ENCODE results near the gene DSP.

Gene DSP

GRCh38 chr6:7585287-7585930 lies 43.9 kb downstream of the DSP start:
- Histone ChIP-seq H3K9ac (ENCODE audit: low read length) (no peak overlapping the region), H3K27me3 (ENCODE audit: control insufficient read depth, insufficient read depth, low read length) (no peaks in the 10 kb centered on the region), H3K4me3 (ENCODE audit: low read length) (no peak overlapping the region), H3K36me3 (ENCODE audit: control insufficient read depth, low read depth, low read length) (peaks cover 27% of the 10 kb centered on the region), H3K4me1 (ENCODE audit: control insufficient read depth, low read depth, low read length) (no peaks in the 10 kb centered on the region), H3K9me3 (ENCODE audit: control insufficient read depth, low read depth, low read length) (no peaks in the 10 kb centered on the region), H3K27ac (ENCODE audit: low read length) (no peak overlapping the region)

GRCh38 chr6:7587631-7588100 lies 46.2 kb downstream of the DSP start:
- peaks cover 15% of the 10 kb centered on the region for H3K36me3 ChIP-seq (ENCODE audit: control insufficient read depth, low read depth, low read length)
- H3K4me3 ChIP-seq (ENCODE audit: low read length): no peak overlapping the region
- peaks cover 4% of the 10 kb centered on the region for H3K4me1 ChIP-seq (ENCODE audit: control insufficient read depth, low read depth, low read length)
- no peaks in the 10 kb centered on the region for H3K27me3 ChIP-seq (ENCODE audit: control insufficient read depth, insufficient read depth, low read length)
- no peak overlapping the region for H3K9ac ChIP-seq (ENCODE audit: low read length)
- no peak overlapping the region for H3K27ac ChIP-seq (ENCODE audit: low read length)
- no peaks in the 10 kb centered on the region for H3K9me3 ChIP-seq (ENCODE audit: control insufficient read depth, low read depth, low read length)

GRCh38 chr6:7588506-7588905 lies 47.0 kb downstream of the DSP start:
- H3K9ac ChIP-seq (ENCODE audit: low read length): no peak overlapping the region
- no peaks in the 10 kb centered on the region for H3K9me3 ChIP-seq (ENCODE audit: control insufficient read depth, low read depth, low read length)
- H3K27me3 ChIP-seq (ENCODE audit: control insufficient read depth, insufficient read depth, low read length): no peaks in the 10 kb centered on the region
- H3K27ac ChIP-seq (ENCODE audit: low read length): no peak overlapping the region
- H3K36me3 ChIP-seq (ENCODE audit: control insufficient read depth, low read depth, low read length): peaks cover 7% of the 10 kb centered on the region
- peaks cover 4% of the 10 kb centered on the region for H3K4me1 ChIP-seq (ENCODE audit: control insufficient read depth, low read depth, low read length)
- H3K4me3 ChIP-seq (ENCODE audit: low read length): no peak overlapping the region

- no peaks in the 10 kb centered on the region for H3K9me3 ChIP-seq (ENCODE audit: control insufficient read depth, low read depth, low read length)
- no peaks in the 10 kb centered on the region for H3K27me3 ChIP-seq (ENCODE audit: control insufficient read depth, insufficient read depth, low read length)
- peaks cover 4% of the 10 kb centered on the region for H3K36me3 ChIP-seq (ENCODE audit: control insufficient read depth, low read depth, low read length)
- H3K9ac ChIP-seq (ENCODE audit: low read length): no peak overlapping the region
- H3K4me3 ChIP-seq (ENCODE audit: low read length): peak overlapping the region; percentile 87
- H3K4me1 ChIP-seq (ENCODE audit: control insufficient read depth, low read depth, low read length): peaks cover 4% of the 10 kb centered on the region
- no peak overlapping the region for H3K27ac ChIP-seq (ENCODE audit: low read length)
Observed at GRCh38 chr6:7589221-7589620, 47.8 kb downstream of the DSP start.

GRCh38 chr6:7589949-7590917 lies 48.8 kb downstream of the DSP start, which contains the start of gene SNRNP48:
Gene SNRNP48 (plus strand): TSS chr6:7590198. CDS start chr6:7590258, 60 bp downstream.
- no peaks in the 10 kb centered on the region for H3K9me3 ChIP-seq (ENCODE audit: control insufficient read depth, low read depth, low read length)
- peak within 1 kb of the TSS; percentile 73 for H3K27ac ChIP-seq (ENCODE audit: low read length)
- peaks cover 12% of the 10 kb centered on the region for H3K36me3 ChIP-seq (ENCODE audit: control insufficient read depth, low read depth, low read length)
- H3K4me1 ChIP-seq (ENCODE audit: control insufficient read depth, low read depth, low read length): peaks cover 4% of the 10 kb centered on the region
- H3K9ac ChIP-seq (ENCODE audit: low read length): peak within 1 kb of the TSS; percentile 70
- H3K27me3 ChIP-seq (ENCODE audit: control insufficient read depth, insufficient read depth, low read length): no peaks in the 10 kb centered on the region
- H3K4me3 ChIP-seq (ENCODE audit: low read length): peak within 1 kb of the TSS; percentile 87

- H3K36me3 ChIP-seq (ENCODE audit: control insufficient read depth, low read depth, low read length): peaks cover 19% of the 10 kb centered on the region
- peaks cover 4% of the 10 kb centered on the region for H3K4me1 ChIP-seq (ENCODE audit: control insufficient read depth, low read depth, low read length)
- peak overlapping the region; percentile 87 for H3K4me3 ChIP-seq (ENCODE audit: low read length)
- H3K9me3 ChIP-seq (ENCODE audit: control insufficient read depth, low read depth, low read length): no peaks in the 10 kb centered on the region
- peak overlapping the region; percentile 70 for H3K9ac ChIP-seq (ENCODE audit: low read length)
- H3K27ac ChIP-seq (ENCODE audit: low read length): no peak overlapping the region
- H3K27me3 ChIP-seq (ENCODE audit: control insufficient read depth, insufficient read depth, low read length): no peaks in the 10 kb centered on the region
Observed at GRCh38 chr6:7590918-7591302, 49.4 kb downstream of the DSP start.

GRCh38 chr6:7591770-7592169 lies 50.3 kb downstream of the DSP start:
- H3K4me3 ChIP-seq (ENCODE audit: low read length): peak overlapping the region; percentile 87
- H3K9ac ChIP-seq (ENCODE audit: low read length): no peak overlapping the region
- no peaks in the 10 kb centered on the region for H3K27me3 ChIP-seq (ENCODE audit: control insufficient read depth, insufficient read depth, low read length)
- H3K9me3 ChIP-seq (ENCODE audit: control insufficient read depth, low read depth, low read length): no peaks in the 10 kb centered on the region
- no peak overlapping the region for H3K27ac ChIP-seq (ENCODE audit: low read length)
- peaks cover 4% of the 10 kb centered on the region for H3K4me1 ChIP-seq (ENCODE audit: control insufficient read depth, low read depth, low read length)
- peaks cover 28% of the 10 kb centered on the region for H3K36me3 ChIP-seq (ENCODE audit: control insufficient read depth, low read depth, low read length)

GRCh38 chr6:7593229-7593628 lies 51.8 kb downstream of the DSP start:
- H3K4me1 ChIP-seq (ENCODE audit: control insufficient read depth, low read depth, low read length): peaks cover 4% of the 10 kb centered on the region
- H3K36me3 ChIP-seq (ENCODE audit: control insufficient read depth, low read depth, low read length): peaks cover 36% of the 10 kb centered on the region
- no peak overlapping the region for H3K4me3 ChIP-seq (ENCODE audit: low read length)
- H3K9me3 ChIP-seq (ENCODE audit: control insufficient read depth, low read depth, low read length): no peaks in the 10 kb centered on the region
- H3K9ac ChIP-seq (ENCODE audit: low read length): no peak overlapping the region
- no peak overlapping the region for H3K27ac ChIP-seq (ENCODE audit: low read length)
- H3K27me3 ChIP-seq (ENCODE audit: control insufficient read depth, insufficient read depth, low read length): no peaks in the 10 kb centered on the region

- Histone ChIP-seq H3K27me3 (ENCODE audit: control insufficient read depth, insufficient read depth, low read length) (no peaks in the 10 kb centered on the region), H3K9ac (ENCODE audit: low read length) (no peak overlapping the region), H3K9me3 (ENCODE audit: control insufficient read depth, low read depth, low read length) (no peaks in the 10 kb centered on the region), H3K4me1 (ENCODE audit: control insufficient read depth, low read depth, low read length) (peaks cover 4% of the 10 kb centered on the region), H3K36me3 (ENCODE audit: control insufficient read depth, low read depth, low read length) (peaks cover 45% of the 10 kb centered on the region), H3K27ac (ENCODE audit: low read length) (no peak overlapping the region), H3K4me3 (ENCODE audit: low read length) (no peak overlapping the region)
Observed at GRCh38 chr6:7594579-7595125, 53.2 kb downstream of the DSP start.

GRCh38 chr6:7604003-7604402 lies 62.5 kb downstream of the DSP start:
- Histone ChIP-seq H3K4me3 (ENCODE audit: low read length) (no peak overlapping the region), H3K36me3 (ENCODE audit: control insufficient read depth, low read depth, low read length) (peaks cover 87% of the 10 kb centered on the region), H3K9ac (ENCODE audit: low read length) (no peak overlapping the region), H3K9me3 (ENCODE audit: control insufficient read depth, low read depth, low read length) (no peaks in the 10 kb centered on the region), H3K27me3 (ENCODE audit: control insufficient read depth, insufficient read depth, low read length) (no peaks in the 10 kb centered on the region), H3K4me1 (ENCODE audit: control insufficient read depth, low read depth, low read length) (no peaks in the 10 kb centered on the region), H3K27ac (ENCODE audit: low read length) (no peak overlapping the region)

GRCh38 chr6:7604506-7604905 lies 63.0 kb downstream of the DSP start:
- Histone ChIP-seq H3K27me3 (ENCODE audit: control insufficient read depth, insufficient read depth, low read length) (no peaks in the 10 kb centered on the region), H3K9me3 (ENCODE audit: control insufficient read depth, low read depth, low read length) (no peaks in the 10 kb centered on the region), H3K4me1 (ENCODE audit: control insufficient read depth, low read depth, low read length) (no peaks in the 10 kb centered on the region), H3K36me3 (ENCODE audit: control insufficient read depth, low read depth, low read length) (peaks cover 87% of the 10 kb centered on the region), H3K9ac (ENCODE audit: low read length) (no peak overlapping the region), H3K4me3 (ENCODE audit: low read length) (no peak overlapping the region), H3K27ac (ENCODE audit: low read length) (no peak overlapping the region)
